K562 (cell line): Measurements from ENCODE around the gene AKNAD1. TPM values are rescaled to one million over a fixed set of nuclear protein-coding genes. Genes with fewer than 3 reads are reported as not detected.

ENCODE experiments used
- ATAC-seq: fragments of 200-7000 bp; cut with Tn5 transposase; 3 replicates; pipeline ENCODE4 v1.9.1; 2020; ENCODE audit warnings: moderate library complexity
- BruUV-seq: library from RNA; stranded (reverse); fragments of 400-500 nt; replicated peaks from 2 replicates; lab custom pipeline; 2021; lab: Mats Ljungman, UMichigan
- CTCF ChIA-PET: fragments of 300-600 bp; formaldehyde crosslinking; extraction: SDS; loops from one replicate; lab custom pipeline; 2021; ENCODE audit warnings: low intra/inter-chr PET ratio; lab: Yijun Ruan, JAX
- POLR2A ChIA-PET: fragments of 300-600, 350-650 bp; sonication (Branson Sonifier 250); formaldehyde crosslinking; extraction: SDS; loops from one replicate; lab custom pipeline; 2021; ENCODE audit warnings: antibody characterized with exemption, inconsistent platforms; lab: Yijun Ruan, JAX
- DNase-seq, 4 experiments: peaks; one replicate each; pipeline versions ENCODE4 v3.0.0 to v3.0.0-alpha.2; 2011 to 2018; ENCODE audit warnings: low spot score in 3 of 4, mixed read lengths in 3 of 4; ENCODE audit errors: extremely low read depth in 1 of 4
- FAIRE-seq: peaks from 2 replicates; lab custom pipeline; 2011; peaks lifted over from hg19 to GRCh38; lab: Jason Lieb, UNC
- H2AFZ ChIP-seq: 2 replicates; pipeline ENCODE4 v1.6.0; 2011; ENCODE audit warnings: low read depth, low read length, control low read depth, inconsistent platforms
- H3K27ac ChIP-seq: fragments of 200-600 bp; 3 replicates; pipeline ENCODE4 v1.8.0; 2011; ENCODE audit warnings: low read depth, mild to moderate bottlenecking, control low read depth, inconsistent platforms, low read length, moderate library complexity, mixed read lengths; ENCODE audit errors: extremely low read depth
- H3K27me3 ChIP-seq, 2 experiments: fragments of 300-600 bp in 1 of 2; 2 replicates in 1 of 2; 3 replicates in 1 of 2; pipeline versions ENCODE4 v1.6.0 to v1.8.0; 2011; ENCODE audit warnings: inconsistent platforms in 2 of 2, low read length in 2 of 2, mild to moderate bottlenecking in 1 of 2, mixed read lengths in 1 of 2, moderate library complexity in 1 of 2; ENCODE audit not compliant: control insufficient read depth in 2 of 2, insufficient read depth in 2 of 2
- H3K36me3 ChIP-seq: fragments of 300-600 bp; 3 replicates; pipeline ENCODE4 v1.8.0; 2011; ENCODE audit warnings: mild to moderate bottlenecking, low read length, inconsistent platforms; ENCODE audit not compliant: control insufficient read depth, insufficient read depth
- H3K4me1 ChIP-seq, 2 experiments: fragments of 200-600 bp in 1 of 2; replicated peaks in 1 of 2; 2 replicates in 1 of 2; 3 replicates in 1 of 2; pipeline versions ENCODE4 v1.5.1 to v1.8.0; 2011; ENCODE audit warnings: inconsistent platforms in 2 of 2, low read length in 2 of 2, mild to moderate bottlenecking in 1 of 2, mixed read lengths in 1 of 2, moderate library complexity in 1 of 2; ENCODE audit not compliant: control insufficient read depth in 2 of 2, insufficient read depth in 2 of 2
- H3K4me2 ChIP-seq: 2 replicates; pipeline ENCODE4 v1.6.1; 2011; ENCODE audit warnings: low read length, control low read depth, inconsistent platforms, mixed read lengths; ENCODE audit not compliant: insufficient read depth
- H3K4me3 ChIP-seq: fragments of 200-600 bp; sonication (generic), shearing (Covaris generic); 2 replicates; pipeline ENCODE4 v1.5.1; 2016; ENCODE audit warnings: control low read depth, inconsistent platforms
- H3K79me2 ChIP-seq: fragments of 200-600 bp; 3 replicates; pipeline ENCODE4 v1.8.0; 2011; ENCODE audit warnings: low read length, inconsistent platforms; ENCODE audit not compliant: control insufficient read depth, insufficient read depth
- H3K9ac ChIP-seq, 2 experiments: 2 replicates each; pipeline versions ENCODE4 v1.6.0 to v1.6.1; 2011; ENCODE audit warnings: low read depth in 2 of 2, low read length in 2 of 2, control low read depth in 1 of 2, inconsistent platforms in 1 of 2, mild to moderate bottlenecking in 1 of 2, mixed read lengths in 1 of 2; ENCODE audit not compliant: insufficient read depth in 1 of 2
- H3K9me1 ChIP-seq: one replicate; pipeline ENCODE4 v1.6.0; 2011; ENCODE audit warnings: inconsistent platforms, mild to moderate bottlenecking, low read length, moderate library complexity; ENCODE audit not compliant: control insufficient read depth, insufficient read depth
- H3K9me3 ChIP-seq: replicated peaks from 2 replicates; pipeline ENCODE4 v1.5.1; 2011; ENCODE audit warnings: low read depth, low read length, inconsistent platforms; ENCODE audit not compliant: control insufficient read depth, insufficient read depth
- H4K20me1 ChIP-seq: replicated peaks from 2 replicates; pipeline ENCODE4 v1.6.1; 2011; ENCODE audit warnings: low read length, inconsistent platforms, mixed read lengths; ENCODE audit not compliant: control insufficient read depth, insufficient read depth
- BMI1 ChIP-seq: fragments of 150-350 bp; IDR thresholded peaks from 2 replicates; pipeline ENCODE4 v1.6.1; 2014; ENCODE audit warnings: low read length
- C11orf30 ChIP-seq: fragments of 450-650 bp; IDR thresholded peaks from 2 replicates; pipeline ENCODE4 v1.6.1; 2016; ENCODE audit warnings: low read depth, mild to moderate bottlenecking
- CBX1 ChIP-seq: sonication (generic); IDR thresholded peaks from 2 replicates; pipeline ENCODE4 v1.6.1; 2016; ENCODE audit warnings: antibody characterized with exemption, low read depth, mild to moderate bottlenecking
- ETV1 ChIP-seq: fragments of 450-650 bp; conservative IDR thresholded peaks from 2 replicates; pipeline ENCODE4 v1.6.1; 2016; ENCODE audit warnings: missing genetic modification characterization, control low read depth, low read depth, missing compliant biosample characterization
- MAFF ChIP-seq: IDR thresholded peaks from 2 replicates; pipeline ENCODE4 v1.6.1; 2012; ENCODE audit warnings: low read length, improper control_type of control experiment
- MAFG ChIP-seq: fragments of 450-650 bp; conservative IDR thresholded peaks from 2 replicates; pipeline ENCODE4 v1.6.1; 2016; ENCODE audit warnings: missing genetic modification characterization, missing compliant biosample characterization
- NFIC ChIP-seq: fragments of 450-650 bp; IDR thresholded peaks from 2 replicates; pipeline ENCODE4 v1.6.1; 2017; ENCODE audit warnings: mild to moderate bottlenecking, inconsistent platforms
- NFIX ChIP-seq: fragments of 250-450 bp; sonication (Bioruptor Pico); IDR thresholded peaks from 2 replicates; pipeline ENCODE4 v1.4.0; 2020; ENCODE audit warnings: low read depth, mild to moderate bottlenecking, moderate library complexity
- NR2C2 ChIP-seq, 2 experiments: fragments of 200-800 bp in 1 of 2; sonication (Bioruptor generic) in 1 of 2; sonication (generic) in 1 of 2; formaldehyde crosslinking in 1 of 2; IDR thresholded peaks; 2 replicates each; pipeline versions ENCODE4 v1.6.1 to v1.8.0; 2016 to 2022; ENCODE audit warnings: mild to moderate bottlenecking in 1 of 2, missing compliant biosample characterization in 1 of 2, missing genetic modification characterization in 1 of 2, missing genetic modification reagents in 1 of 2
- POLR2AphosphoS2 ChIP-seq: IDR thresholded peaks from 2 replicates; pipeline ENCODE4 v1.6.1; 2012; ENCODE audit warnings: low read length, improper control_type of control experiment
- ZNF224 ChIP-seq: sonication (generic); formaldehyde crosslinking; IDR thresholded peaks from 2 replicates; pipeline ENCODE4 v1.8.0; 2022; ENCODE audit warnings: mild to moderate bottlenecking, missing genetic modification reagents
- ZNF316 ChIP-seq: fragments of 450-650 bp; IDR thresholded peaks from 2 replicates; pipeline ENCODE4 v1.6.1; 2016
- WGBS: fragments of 100-300 bp; shearing (Covaris generic); methylation state at CpG from one replicate; pipeline ENCODE4 v1.1.6; 2016; ENCODE audit warnings: low coverage, mixed read lengths; ENCODE audit not compliant: insufficient coverage; ENCODE audit errors: missing lambda C conversion rate; 5-methylcytosine and 5-hydroxymethylcytosine counted together
- in situ Hi-C: fragments of 300-500 bp; cut with MboI; formaldehyde crosslinking; loops from 4 replicates; pipeline ENCODE4 v1.15.0; 2018; ENCODE audit warnings: inconsistent platforms, mixed read lengths
- intact Hi-C: fragments of 100-400 bp; cut with micrococcal nuclease; formaldehyde crosslinking; loops from 2 replicates; pipeline ENCODE4 v1.14.2; 2022
- polyA plus RNA-seq, 8 experiments: library from polyadenylated mRNA; depleted of rRNA in 4 of 8; stranded (reverse) in 5 of 8; unstranded in 3 of 8; fragments of >200 nt; fragmentation: Nextera tagmentation in 2 of 8; fragmentation: Illumina TruSeq in 1 of 8; extraction: Ambion mirVana in 2 of 8; extraction: Trizol in 1 of 8; gene quantifications; 2 replicates each; pipeline versions ENCODE4 v1.2.1 to v1.2.3, GENCODE V29; 2011 to 2014; ENCODE audit warnings: inconsistent platforms in 1 of 8, missing spikeins in 1 of 8
- total RNA-seq, 7 experiments: library from RNA; depleted of rRNA in 6 of 7; stranded (reverse); fragments of >200 nt in 6 of 7; fragmentation: Illumina TruSeq in 2 of 7; extraction: Trizol in 2 of 7; gene quantifications; 2 replicates each; pipeline versions ENCODE4 v1.2.1 to v1.2.3, GENCODE V29; 2011 to 2021; ENCODE audit warnings: low replicate concordance in 1 of 7
- TF ChIP-seq, protein P1 (sequence below), 2 experiments: fragments of 450-650 bp; conservative IDR thresholded peaks; 2 replicates each; pipeline ENCODE4 v1.6.1; 2017; ENCODE audit warnings: mild to moderate bottlenecking in 2 of 2, moderate library complexity in 2 of 2
- TF ChIP-seq, protein P2 (sequence below): sonication (generic); formaldehyde crosslinking; IDR thresholded peaks from 2 replicates; pipeline ENCODE4 v1.8.1; 2023; ENCODE audit warnings: missing genetic modification reagents, mild to moderate bottlenecking, borderline replicate concordance

Gene AKNAD1
- total and polyA plus RNA-seq, 9 of the 15 experiments (the other 6 are each of a cell fraction or from before 2014, with no cell fraction given) = 0.13 to 0.30 TPM; not detected in 7

DNA sequence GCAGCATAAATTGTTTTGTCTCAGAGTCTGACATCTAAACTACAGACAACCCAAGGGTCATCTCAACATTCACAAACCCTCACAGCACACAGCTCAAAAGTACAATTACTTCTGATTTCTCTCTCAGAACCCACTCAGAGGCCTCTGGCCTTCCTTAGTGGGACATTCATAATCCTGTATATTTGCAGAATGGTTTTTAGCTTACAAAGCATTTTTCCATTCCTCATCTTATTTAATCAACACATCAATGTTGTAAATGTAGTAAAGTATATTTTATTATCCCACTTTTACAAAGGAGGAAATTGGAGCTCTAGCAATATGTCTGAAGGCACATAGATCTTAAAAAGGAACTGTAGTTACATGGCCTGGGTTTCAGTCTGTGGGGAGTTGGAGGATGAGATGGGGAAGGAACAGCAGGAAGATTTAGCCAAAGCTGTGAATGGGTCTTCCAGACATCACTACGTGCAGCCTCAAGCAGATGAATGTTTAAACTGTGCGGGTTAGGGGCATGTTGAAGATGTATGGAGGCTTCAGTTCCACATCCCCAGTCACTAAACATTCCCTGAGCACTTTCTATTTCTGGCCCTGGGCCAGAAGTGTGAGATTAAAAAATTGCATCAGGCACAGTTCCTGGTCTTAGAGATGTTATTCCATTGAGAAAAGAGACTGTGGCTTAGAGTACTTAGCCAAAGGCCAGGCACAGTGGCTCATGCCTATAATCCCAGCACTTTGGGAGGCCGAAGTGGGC is 13.3 kb downstream of the AKNAD1 start:
- H3K4me2 ChIP-seq = no peak overlapping the region
- no peaks in the 10 kb centered on the region for H3K79me2 ChIP-seq
- H3K27ac ChIP-seq = no peak overlapping the region
- no peaks in the 10 kb centered on the region for H3K9me3 ChIP-seq
- no peak for DNase-seq
- H3K9me1 ChIP-seq = no peaks in the 10 kb centered on the region
- H4K20me1 ChIP-seq = no peaks in the 10 kb centered on the region
- FAIRE-seq = no peak
- H3K36me3 ChIP-seq = no peaks in the 10 kb centered on the region
- H3K27me3 ChIP-seq = peaks cover 4 to 11% of the 10 kb centered on the region in 2 experiments; a peak in 2 of 5 replicates
- 17% methylated on average over 3 of the region's 3 CpGs for WGBS
- POLR2A ChIA-PET = interaction anchor here (0.8 to 1.5 kb wide), 2 partner anchors 12 to 15 kb away, joined by 3 read pairs; no protein-coding TSS in a partner anchor
- in situ Hi-C loops (no loop called here), intact Hi-C loops (no loop called here)
- no TSS peak for BruUV-seq
- ATAC-seq = peak; percentile 22; the same call in 1 of the 3 replicates
- H3K4me3 ChIP-seq = no peak overlapping the region
- peaks cover 0 to 5% of the 10 kb centered on the region in 2 experiments; a peak in 1 of 5 replicates for H3K4me1 ChIP-seq
- H3K9ac ChIP-seq = no peak overlapping the region
- CTCF ChIA-PET = no interaction called here
- H2AFZ ChIP-seq = no peak overlapping the region
- no peak for TF ChIP-seq NR2C2 (CRISPR knock-in tag; IDR thresholded peaks at IDR 0.05)
- no peak for TF ChIP-seq NR2C2 (tag; IDR thresholded peaks at IDR 0.05)
- peak; percentile 73 for TF ChIP-seq MAFG (tag)
- TF ChIP-seq BMI1 = no peak
- TF ChIP-seq, protein P1, sequence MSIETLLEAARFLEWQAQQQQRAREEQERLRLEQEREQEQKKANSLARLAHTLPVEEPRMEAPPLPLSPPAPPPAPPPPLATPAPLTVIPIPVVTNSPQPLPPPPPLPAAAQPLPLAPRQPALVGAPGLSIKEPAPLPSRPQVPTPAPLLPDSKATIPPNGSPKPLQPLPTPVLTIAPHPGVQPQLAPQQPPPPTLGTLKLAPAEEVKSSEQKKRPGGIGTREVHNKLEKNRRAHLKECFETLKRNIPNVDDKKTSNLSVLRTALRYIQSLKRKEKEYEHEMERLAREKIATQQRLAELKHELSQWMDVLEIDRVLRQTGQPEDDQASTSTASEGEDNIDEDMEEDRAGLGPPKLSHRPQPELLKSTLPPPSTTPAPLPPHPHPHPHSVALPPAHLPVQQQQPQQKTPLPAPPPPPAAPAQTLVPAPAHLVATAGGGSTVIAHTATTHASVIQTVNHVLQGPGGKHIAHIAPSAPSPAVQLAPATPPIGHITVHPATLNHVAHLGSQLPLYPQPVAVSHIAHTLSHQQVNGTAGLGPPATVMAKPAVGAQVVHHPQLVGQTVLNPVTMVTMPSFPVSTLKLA (conservative IDR thresholded peaks at IDR 0.05) = no peak
- TF ChIP-seq ZNF224 = no peak
- TF ChIP-seq C11orf30 = peak; percentile 78
- 0 out of 2 replicates have a peak, but pooled peaks have one; percentile 3 for TF ChIP-seq NFIX (CRISPR knock-in tag)
- no peak for TF ChIP-seq CBX1
- no peak for TF ChIP-seq ETV1 (tag)
- TF ChIP-seq, protein P2, sequence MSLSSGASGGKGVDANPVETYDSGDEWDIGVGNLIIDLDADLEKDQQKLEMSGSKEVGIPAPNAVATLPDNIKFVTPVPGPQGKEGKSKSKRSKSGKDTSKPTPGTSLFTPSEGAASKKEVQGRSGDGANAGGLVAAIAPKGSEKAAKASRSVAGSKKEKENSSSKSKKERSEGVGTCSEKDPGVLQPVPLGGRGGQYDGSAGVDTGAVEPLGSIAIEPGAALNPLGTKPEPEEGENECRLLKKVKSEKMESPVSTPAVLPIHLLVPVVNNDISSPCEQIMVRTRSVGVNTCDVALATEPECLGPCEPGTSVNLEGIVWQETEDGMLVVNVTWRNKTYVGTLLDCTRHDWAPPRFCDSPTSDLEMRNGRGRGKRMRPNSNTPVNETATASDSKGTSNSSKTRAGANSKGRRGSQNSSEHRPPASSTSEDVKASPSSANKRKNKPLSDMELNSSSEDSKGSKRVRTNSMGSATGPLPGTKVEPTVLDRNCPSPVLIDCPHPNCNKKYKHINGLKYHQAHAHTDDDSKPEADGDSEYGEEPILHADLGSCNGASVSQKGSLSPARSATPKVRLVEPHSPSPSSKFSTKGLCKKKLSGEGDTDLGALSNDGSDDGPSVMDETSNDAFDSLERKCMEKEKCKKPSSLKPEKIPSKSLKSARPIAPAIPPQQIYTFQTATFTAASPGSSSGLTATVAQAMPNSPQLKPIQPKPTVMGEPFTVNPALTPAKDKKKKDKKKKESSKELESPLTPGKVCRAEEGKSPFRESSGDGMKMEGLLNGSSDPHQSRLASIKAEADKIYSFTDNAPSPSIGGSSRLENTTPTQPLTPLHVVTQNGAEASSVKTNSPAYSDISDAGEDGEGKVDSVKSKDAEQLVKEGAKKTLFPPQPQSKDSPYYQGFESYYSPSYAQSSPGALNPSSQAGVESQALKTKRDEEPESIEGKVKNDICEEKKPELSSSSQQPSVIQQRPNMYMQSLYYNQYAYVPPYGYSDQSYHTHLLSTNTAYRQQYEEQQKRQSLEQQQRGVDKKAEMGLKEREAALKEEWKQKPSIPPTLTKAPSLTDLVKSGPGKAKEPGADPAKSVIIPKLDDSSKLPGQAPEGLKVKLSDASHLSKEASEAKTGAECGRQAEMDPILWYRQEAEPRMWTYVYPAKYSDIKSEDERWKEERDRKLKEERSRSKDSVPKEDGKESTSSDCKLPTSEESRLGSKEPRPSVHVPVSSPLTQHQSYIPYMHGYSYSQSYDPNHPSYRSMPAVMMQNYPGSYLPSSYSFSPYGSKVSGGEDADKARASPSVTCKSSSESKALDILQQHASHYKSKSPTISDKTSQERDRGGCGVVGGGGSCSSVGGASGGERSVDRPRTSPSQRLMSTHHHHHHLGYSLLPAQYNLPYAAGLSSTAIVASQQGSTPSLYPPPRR (CRISPR knock-in tag) = no peak
- peak; percentile 73 for TF ChIP-seq MAFF
- TF ChIP-seq POLR2AphosphoS2 = no peak
- TF ChIP-seq ZNF316 = peak; percentile 88
- TF ChIP-seq NFIC = peak; percentile 86
